GM23338 (cell line): ENCODE results near the gene ZNF451. TPM values are rescaled to one million over a fixed set of nuclear protein-coding genes. Genes with fewer than 3 reads are reported as not detected.

Experiments
- ATAC-seq: fragments of 200-7000 bp; cut with Tn5 transposase; 3 replicates; pipeline ENCODE4 v1.9.1; 2020
- DNase-seq: peaks from one replicate; pipeline ENCODE4 v3.0.0-alpha.2; 2015; ENCODE audit warnings: low spot score
- H2AFZ ChIP-seq: fragments of 200-600 bp; sonication (generic); 2 replicates; pipeline ENCODE4 v1.8.0; 2016; ENCODE audit warnings: antibody characterized with exemption, mild to moderate bottlenecking, moderate library complexity
- H3F3A ChIP-seq: fragments of 200-600 bp; sonication (generic); replicated peaks from 2 replicates; pipeline ENCODE4 v1.8.0; 2017; ENCODE audit warnings: antibody characterized with exemption, mixed run types, low read depth
- H3K27ac ChIP-seq: fragments of 200-600 bp; sonication (generic); 2 replicates; pipeline ENCODE4 v1.6.1; 2016; ENCODE audit warnings: low read depth
- H3K27me3 ChIP-seq: fragments of 200-600 bp; sonication (generic); 2 replicates; pipeline ENCODE4 v1.8.0; 2016; ENCODE audit warnings: mild to moderate bottlenecking, mixed run types, moderate library complexity; ENCODE audit not compliant: insufficient read depth
- H3K36me3 ChIP-seq: fragments of 200-600 bp; sonication (generic); 2 replicates; pipeline ENCODE4 v1.8.0; 2016; ENCODE audit warnings: mild to moderate bottlenecking; ENCODE audit not compliant: insufficient read depth
- H3K4me1 ChIP-seq: fragments of 200-600 bp; sonication (generic); 2 replicates; pipeline ENCODE4 v1.8.0; 2016; ENCODE audit warnings: mild to moderate bottlenecking, moderate library complexity; ENCODE audit not compliant: insufficient read depth
- H3K4me2 ChIP-seq: fragments of 200-600 bp; sonication (generic); 2 replicates; pipeline ENCODE4 v1.7.1; 2017; ENCODE audit warnings: mixed run types
- H3K4me3 ChIP-seq: fragments of 200-600 bp; sonication (generic); 2 replicates; pipeline ENCODE4 v1.6.1; 2016; ENCODE audit warnings: mixed run types
- H3K79me2 ChIP-seq: fragments of 200-600 bp; sonication (generic); replicated peaks from 2 replicates; pipeline ENCODE4 v1.8.0; 2017; ENCODE audit warnings: mild to moderate bottlenecking; ENCODE audit not compliant: insufficient read depth
- H3K9me2 ChIP-seq: fragments of 200-600 bp; sonication (generic); 2 replicates; pipeline ENCODE4 v1.8.0; 2017; ENCODE audit not compliant: insufficient read depth
- H4K20me1 ChIP-seq: fragments of 200-600 bp; sonication (generic); replicated peaks from 2 replicates; pipeline ENCODE4 v1.8.0; 2017; ENCODE audit warnings: mild to moderate bottlenecking; ENCODE audit not compliant: insufficient read depth
- H3K27ac Mint-ChIP-seq: 2 replicates; pipeline ENCODE4 v1.8.0; 2020; ENCODE audit warnings: inconsistent platforms, mild to moderate bottlenecking, moderate library complexity, mixed read lengths
- H3K27me3 Mint-ChIP-seq: 3 replicates; pipeline ENCODE4 v1.8.0; 2022; ENCODE audit warnings: low read depth, mild to moderate bottlenecking, moderate library complexity, mixed read lengths, inconsistent platforms; ENCODE audit not compliant: insufficient read depth, poor library complexity
- H3K36me3 Mint-ChIP-seq: 3 replicates; pipeline ENCODE4 v1.8.0; 2021; ENCODE audit warnings: low read depth, mild to moderate bottlenecking, inconsistent platforms, moderate library complexity, mixed read lengths
- H3K4me1 Mint-ChIP-seq: 3 replicates; pipeline ENCODE4 v1.8.0; 2020; ENCODE audit warnings: mild to moderate bottlenecking, inconsistent platforms, mixed read lengths
- H3K4me3 Mint-ChIP-seq: 3 replicates; pipeline ENCODE4 v1.8.0; 2021; ENCODE audit warnings: moderate library complexity, mild to moderate bottlenecking, inconsistent platforms, mixed read lengths
- H3K9me3 Mint-ChIP-seq: 3 replicates; pipeline ENCODE4 v1.8.0; 2020; ENCODE audit warnings: moderate library complexity, mild to moderate bottlenecking, inconsistent platforms, mixed read lengths
- CREB1 ChIP-seq: fragments of 250-450 bp; sonication (Bioruptor Pico); IDR thresholded peaks from 2 replicates; pipeline ENCODE4 v1.5.0; 2020; ENCODE audit warnings: low read depth, mild to moderate bottlenecking, moderate library complexity
- ETS1 ChIP-seq: IDR thresholded peaks from 2 replicates; pipeline ENCODE4 v1.6.1; 2016; ENCODE audit warnings: antibody characterized with exemption
- EZH2 ChIP-seq: fragments of 200-600 bp; sonication (generic); IDR thresholded peaks from one replicate; pipeline ENCODE4 v1.8.0; 2017; ENCODE audit warnings: antibody characterized with exemption, mild to moderate bottlenecking, low read depth; ENCODE audit not compliant: unreplicated experiment
- EZH2phosphoT487 ChIP-seq: fragments of 200-600 bp; sonication (generic); IDR thresholded peaks from one replicate; pipeline ENCODE4 v1.8.1; 2018; ENCODE audit warnings: antibody characterized with exemption; ENCODE audit not compliant: unreplicated experiment
- JUNB ChIP-seq: IDR thresholded peaks from one replicate; pipeline ENCODE4 v1.6.1; 2016; ENCODE audit warnings: antibody characterized with exemption; ENCODE audit not compliant: unreplicated experiment
- NANOG ChIP-seq: IDR thresholded peaks from 2 replicates; pipeline ENCODE4 v1.6.1; 2016; ENCODE audit warnings: antibody characterized with exemption, borderline replicate concordance
- POLR2AphosphoS5 ChIP-seq: IDR thresholded peaks from 2 replicates; pipeline ENCODE4 v1.6.1; 2016; ENCODE audit warnings: antibody characterized with exemption, low read depth
- REST ChIP-seq: IDR thresholded peaks from one replicate; pipeline ENCODE4 v1.6.1; 2018; ENCODE audit warnings: antibody characterized with exemption; ENCODE audit not compliant: unreplicated experiment
- STAT1 ChIP-seq: IDR thresholded peaks from one replicate; pipeline ENCODE4 v1.6.1; 2016; ENCODE audit warnings: antibody characterized with exemption; ENCODE audit not compliant: unreplicated experiment
- ZNF114 ChIP-seq: fragments of 250-450 bp; sonication (Bioruptor Pico); IDR thresholded peaks from 2 replicates; pipeline ENCODE4 v1.5.0; 2020; ENCODE audit warnings: mild to moderate bottlenecking, moderate library complexity
- ZNF331 ChIP-seq: fragments of 250-450 bp; sonication (Bioruptor Pico); IDR thresholded peaks from 2 replicates; pipeline ENCODE4 v1.5.0; 2020; ENCODE audit warnings: low read depth, mild to moderate bottlenecking, moderate library complexity
- polyA plus RNA-seq: library from polyadenylated mRNA; unstranded; fragments of >200 nt; fragmentation: Nextera tagmentation; extraction: Ambion mirVana; gene quantifications from 2 replicates; pipeline ENCODE4 v1.2.1, GENCODE V29; 2016
- total RNA-seq: library from RNA; depleted of rRNA; stranded (reverse); fragments of >200 nt; shearing (Covaris generic); gene quantifications from 2 replicates; pipeline ENCODE4 v1.2.3, GENCODE V29; 2014
- TF ChIP-seq, protein P1 (sequence below), 2 experiments: fragments of 200-600 bp in 1 of 2; sonication (generic) in 1 of 2; conservative IDR thresholded peaks; 2 replicates each; pipeline versions ENCODE4 v1.5.1 to v1.6.1; 2016 to 2017; ENCODE audit warnings: antibody characterized with exemption in 2 of 2, low read depth in 2 of 2, mild to moderate bottlenecking in 2 of 2, moderate library complexity in 1 of 2
- TF ChIP-seq, protein P2 (sequence below): fragments of 250-450 bp; sonication (Bioruptor Pico); IDR thresholded peaks from 2 replicates; pipeline ENCODE4 v1.5.0; 2020; ENCODE audit warnings: mild to moderate bottlenecking, moderate library complexity

ZNF451 gene
- total and polyA plus RNA-seq, 2 experiments from 2014 or later: 44.8 to 54.1 TPM

- Histone ChIP-seq H3K27me3 (no peaks in the 10 kb centered on the region), H3K79me2 (no peaks in the 10 kb centered on the region), H2AFZ (no peak overlapping the region), H3K9me2 (no peaks in the 10 kb centered on the region), H3K36me3 (no peaks in the 10 kb centered on the region), H3K4me1 (peaks cover 9% of the 10 kb centered on the region), H3K4me3 (no peak overlapping the region), H3F3A (no peaks in the 10 kb centered on the region), H4K20me1 (no peaks in the 10 kb centered on the region), H3K4me2 (no peak overlapping the region), H3K27ac (no peak overlapping the region)
- Mint-ChIP-seq H3K4me1 (peaks cover 8% of the 10 kb centered on the region), H3K27ac (no peak overlapping the region), H3K9me3 (no peaks in the 10 kb centered on the region; the same call in 1 of the 3 replicates), H3K4me3 (no peak overlapping the region), H3K36me3 (no peaks in the 10 kb centered on the region; the same call in 2 of the 3 replicates), H3K27me3 (peaks cover 7% of the 10 kb centered on the region)
- no peak for DNase-seq
- ATAC-seq: no peak
- no peak for TF ChIP-seq ETS1
- no peak for TF ChIP-seq CREB1 (CRISPR knock-in tag)
- TF ChIP-seq ZNF114 (CRISPR knock-in tag): no peak
- no peak for TF ChIP-seq ZNF331
- TF ChIP-seq, protein P1, sequence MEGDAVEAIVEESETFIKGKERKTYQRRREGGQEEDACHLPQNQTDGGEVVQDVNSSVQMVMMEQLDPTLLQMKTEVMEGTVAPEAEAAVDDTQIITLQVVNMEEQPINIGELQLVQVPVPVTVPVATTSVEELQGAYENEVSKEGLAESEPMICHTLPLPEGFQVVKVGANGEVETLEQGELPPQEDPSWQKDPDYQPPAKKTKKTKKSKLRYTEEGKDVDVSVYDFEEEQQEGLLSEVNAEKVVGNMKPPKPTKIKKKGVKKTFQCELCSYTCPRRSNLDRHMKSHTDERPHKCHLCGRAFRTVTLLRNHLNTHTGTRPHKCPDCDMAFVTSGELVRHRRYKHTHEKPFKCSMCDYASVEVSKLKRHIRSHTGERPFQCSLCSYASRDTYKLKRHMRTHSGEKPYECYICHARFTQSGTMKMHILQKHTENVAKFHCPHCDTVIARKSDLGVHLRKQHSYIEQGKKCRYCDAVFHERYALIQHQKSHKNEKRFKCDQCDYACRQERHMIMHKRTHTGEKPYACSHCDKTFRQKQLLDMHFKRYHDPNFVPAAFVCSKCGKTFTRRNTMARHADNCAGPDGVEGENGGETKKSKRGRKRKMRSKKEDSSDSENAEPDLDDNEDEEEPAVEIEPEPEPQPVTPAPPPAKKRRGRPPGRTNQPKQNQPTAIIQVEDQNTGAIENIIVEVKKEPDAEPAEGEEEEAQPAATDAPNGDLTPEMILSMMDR (conservative IDR thresholded peaks at IDR 0.05; ENCODE audit: low read depth in 2 of 2): no peak
- TF ChIP-seq, protein P2, sequence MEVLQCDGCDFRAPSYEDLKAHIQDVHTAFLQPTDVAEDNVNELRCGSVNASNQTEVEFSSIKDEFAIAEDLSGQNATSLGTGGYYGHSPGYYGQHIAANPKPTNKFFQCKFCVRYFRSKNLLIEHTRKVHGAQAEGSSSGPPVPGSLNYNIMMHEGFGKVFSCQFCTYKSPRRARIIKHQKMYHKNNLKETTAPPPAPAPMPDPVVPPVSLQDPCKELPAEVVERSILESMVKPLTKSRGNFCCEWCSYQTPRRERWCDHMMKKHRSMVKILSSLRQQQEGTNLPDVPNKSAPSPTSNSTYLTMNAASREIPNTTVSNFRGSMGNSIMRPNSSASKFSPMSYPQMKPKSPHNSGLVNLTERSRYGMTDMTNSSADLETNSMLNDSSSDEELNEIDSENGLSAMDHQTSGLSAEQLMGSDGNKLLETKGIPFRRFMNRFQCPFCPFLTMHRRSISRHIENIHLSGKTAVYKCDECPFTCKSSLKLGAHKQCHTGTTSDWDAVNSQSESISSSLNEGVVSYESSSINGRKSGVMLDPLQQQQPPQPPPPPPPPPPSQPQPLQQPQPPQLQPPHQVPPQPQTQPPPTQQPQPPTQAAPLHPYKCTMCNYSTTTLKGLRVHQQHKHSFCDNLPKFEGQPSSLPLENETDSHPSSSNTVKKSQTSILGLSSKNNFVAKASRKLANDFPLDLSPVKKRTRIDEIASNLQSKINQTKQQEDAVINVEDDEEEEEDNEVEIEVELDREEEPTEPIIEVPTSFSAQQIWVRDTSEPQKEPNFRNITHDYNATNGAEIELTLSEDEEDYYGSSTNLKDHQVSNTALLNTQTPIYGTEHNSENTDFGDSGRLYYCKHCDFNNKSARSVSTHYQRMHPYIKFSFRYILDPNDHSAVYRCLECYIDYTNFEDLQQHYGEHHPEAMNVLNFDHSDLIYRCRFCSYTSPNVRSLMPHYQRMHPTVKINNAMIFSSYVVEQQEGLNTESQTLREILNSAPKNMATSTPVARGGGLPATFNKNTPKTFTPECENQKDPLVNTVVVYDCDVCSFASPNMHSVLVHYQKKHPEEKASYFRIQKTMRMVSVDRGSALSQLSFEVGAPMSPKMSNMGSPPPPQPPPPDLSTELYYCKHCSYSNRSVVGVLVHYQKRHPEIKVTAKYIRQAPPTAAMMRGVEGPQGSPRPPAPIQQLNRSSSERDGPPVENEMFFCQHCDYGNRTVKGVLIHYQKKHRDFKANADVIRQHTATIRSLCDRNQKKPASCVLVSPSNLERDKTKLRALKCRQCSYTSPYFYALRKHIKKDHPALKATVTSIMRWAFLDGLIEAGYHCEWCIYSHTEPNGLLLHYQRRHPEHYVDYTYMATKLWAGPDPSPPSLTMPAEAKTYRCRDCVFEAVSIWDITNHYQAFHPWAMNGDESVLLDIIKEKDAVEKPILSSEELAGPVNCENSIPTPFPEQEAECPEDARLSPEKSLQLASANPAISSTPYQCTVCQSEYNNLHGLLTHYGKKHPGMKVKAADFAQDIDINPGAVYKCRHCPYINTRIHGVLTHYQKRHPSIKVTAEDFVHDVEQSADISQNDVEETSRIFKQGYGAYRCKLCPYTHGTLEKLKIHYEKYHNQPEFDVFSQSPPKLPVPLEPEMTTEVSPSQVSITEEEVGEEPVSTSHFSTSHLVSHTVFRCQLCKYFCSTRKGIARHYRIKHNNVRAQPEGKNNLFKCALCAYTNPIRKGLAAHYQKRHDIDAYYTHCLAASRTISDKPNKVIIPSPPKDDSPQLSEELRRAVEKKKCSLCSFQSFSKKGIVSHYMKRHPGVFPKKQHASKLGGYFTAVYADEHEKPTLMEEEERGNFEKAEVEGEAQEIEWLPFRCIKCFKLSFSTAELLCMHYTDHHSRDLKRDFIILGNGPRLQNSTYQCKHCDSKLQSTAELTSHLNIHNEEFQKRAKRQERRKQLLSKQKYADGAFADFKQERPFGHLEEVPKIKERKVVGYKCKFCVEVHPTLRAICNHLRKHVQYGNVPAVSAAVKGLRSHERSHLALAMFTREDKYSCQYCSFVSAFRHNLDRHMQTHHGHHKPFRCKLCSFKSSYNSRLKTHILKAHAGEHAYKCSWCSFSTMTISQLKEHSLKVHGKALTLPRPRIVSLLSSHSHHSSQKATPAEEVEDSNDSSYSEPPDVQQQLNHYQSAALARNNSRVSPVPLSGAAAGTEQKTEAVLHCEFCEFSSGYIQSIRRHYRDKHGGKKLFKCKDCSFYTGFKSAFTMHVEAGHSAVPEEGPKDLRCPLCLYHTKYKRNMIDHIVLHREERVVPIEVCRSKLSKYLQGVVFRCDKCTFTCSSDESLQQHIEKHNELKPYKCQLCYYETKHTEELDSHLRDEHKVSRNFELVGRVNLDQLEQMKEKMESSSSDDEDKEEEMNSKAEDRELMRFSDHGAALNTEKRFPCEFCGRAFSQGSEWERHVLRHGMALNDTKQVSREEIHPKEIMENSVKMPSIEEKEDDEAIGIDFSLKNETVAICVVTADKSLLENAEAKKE (CRISPR knock-in tag): no peak
- TF ChIP-seq POLR2AphosphoS5: no peak
- no peak for TF ChIP-seq EZH2
- no peak for TF ChIP-seq JUNB
- no peak for TF ChIP-seq STAT1
- TF ChIP-seq NANOG: no peak
- TF ChIP-seq EZH2phosphoT487: no peak
- TF ChIP-seq REST: no peak
These were observed 11.3 kb upstream of the ZNF451 start for GRCh38 chr6:57078531-57079207.
